Hippocampal formation (tissue), 2 donors: ENCODE data around the gene BCAS4.

Source experiments
- DNase-seq, 2 donors: peaks; one replicate each; lab custom pipeline; 2025; lab: John Stamatoyannopoulos, UW

Gene BCAS4

DNA sequence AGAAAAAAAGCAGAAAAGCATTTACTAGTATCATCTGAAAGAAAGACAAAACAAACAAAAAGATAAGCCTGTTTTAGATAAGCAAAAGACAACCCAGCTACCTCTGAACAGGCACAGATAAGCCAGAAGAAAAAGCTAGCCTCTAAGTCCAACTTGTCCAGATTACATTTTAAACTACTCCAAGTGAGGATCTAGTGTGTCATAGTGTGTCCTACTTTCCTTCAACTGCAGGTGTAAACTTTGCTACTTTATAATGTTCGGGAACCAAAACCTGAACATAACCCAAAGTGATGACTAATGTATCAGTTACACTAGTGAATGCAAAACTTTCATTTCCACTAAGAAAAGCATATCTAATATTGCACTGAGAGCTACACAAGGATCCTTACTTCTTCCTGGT, 116.9 kb downstream of the BCAS4 start:
- no peak for DNase-seq

- DNase-seq, result no peak
Observed at GRCh38 chr20:50913690-50914375, 119.0 kb downstream of the BCAS4 start.

DNA sequence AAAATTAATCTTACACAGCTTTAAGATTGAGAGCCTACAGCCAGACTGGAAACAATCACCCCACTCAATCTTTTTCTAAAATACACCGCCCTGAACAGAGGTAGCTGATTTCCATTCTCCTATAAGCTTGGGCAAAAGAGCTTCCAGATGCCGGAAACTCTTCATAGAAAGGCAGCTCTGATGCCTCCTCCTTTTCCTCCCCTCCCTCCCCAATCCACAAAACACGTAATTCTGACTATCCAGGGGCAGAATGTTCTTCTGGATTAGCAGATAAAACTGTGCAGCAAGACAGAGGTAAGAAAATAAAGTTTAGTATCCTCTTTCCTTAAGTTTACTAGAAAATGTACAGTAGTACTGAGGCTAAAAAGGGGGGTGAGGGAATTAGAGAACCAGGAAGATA, 120.6 kb downstream of the BCAS4 start:
- no peak for DNase-seq

GRCh38 chr20:50916257-50916656, 121.4 kb downstream of the BCAS4 start:
- no peak for DNase-seq

GRCh38 chr20:50916934-50917333, 122.1 kb downstream of the BCAS4 start:
- no peak for DNase-seq

DNA sequence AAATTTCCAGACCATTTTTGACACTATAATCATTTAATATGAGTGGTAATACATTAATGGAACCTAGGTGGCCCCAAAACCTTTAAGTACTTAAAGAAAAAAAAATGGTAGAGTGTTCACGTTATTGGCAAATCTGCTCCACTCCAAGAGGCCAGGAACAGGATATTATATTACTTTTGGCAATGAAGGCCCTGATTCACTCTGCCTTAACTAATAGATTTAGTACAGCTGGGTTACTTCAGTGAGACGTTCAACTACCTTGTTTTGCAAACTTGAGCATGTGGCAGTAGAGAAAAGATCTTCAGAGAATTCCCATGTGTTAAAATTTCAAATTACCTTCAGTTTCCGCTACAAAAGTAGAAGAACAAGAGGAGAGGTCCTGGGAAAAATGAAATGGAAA, 123.5 kb downstream of the BCAS4 start:
- DNase-seq, result no peak

GRCh38 chr20:50919567-50919966, 124.7 kb downstream of the BCAS4 start:
- no peak for DNase-seq

GRCh38 chr20:50920997-50921396, 126.1 kb downstream of the BCAS4 start:
- no peak for DNase-seq

DNA sequence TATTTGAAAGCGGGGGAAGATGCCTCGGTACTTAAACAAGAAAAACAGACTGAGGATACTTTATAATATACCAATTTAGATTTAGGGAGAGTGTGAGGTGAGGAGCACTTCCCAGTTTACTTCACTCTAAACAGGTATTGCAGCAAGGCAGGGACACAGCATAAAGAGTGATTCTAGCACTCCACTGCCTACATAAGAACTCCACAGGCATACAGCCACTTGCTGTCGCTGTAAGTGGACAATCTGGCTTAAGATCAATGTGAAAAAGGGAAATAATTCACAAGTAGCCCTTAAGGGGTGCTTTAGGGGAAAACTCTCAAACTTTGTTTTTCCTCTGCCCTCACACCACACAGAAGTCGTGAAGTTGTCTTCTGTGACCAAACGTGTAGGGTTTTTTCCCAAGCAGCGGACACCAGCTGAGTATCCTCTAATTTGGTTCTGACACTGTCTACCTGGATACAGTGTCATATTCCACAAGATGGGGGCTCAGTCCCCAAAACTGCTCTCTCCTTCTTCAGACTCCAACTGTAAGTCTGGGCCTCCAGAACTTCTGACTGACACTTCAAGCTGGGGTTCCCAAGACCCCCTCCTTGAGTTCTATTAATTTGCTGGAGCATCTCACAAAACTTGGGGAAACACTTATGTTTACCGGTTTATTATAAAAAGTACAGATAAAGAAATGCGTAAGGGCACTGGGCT, 127.1 kb downstream of the BCAS4 start:
- DNase-seq, result no peak

- DNase-seq, result no peak
Observed at GRCh38 chr20:50924261-50924920, 129.5 kb downstream of the BCAS4 start.

- no peak for DNase-seq
Observed at GRCh38 chr20:50926530-50926929, 131.7 kb downstream of the BCAS4 start.
